GM04504 (cell line): Measurements from ENCODE around the gene MCRIP2.
"Not testable (repeated sequence)": the region's sequence is repeated elsewhere in the genome, so short reads cannot be mapped to it uniquely, and the experiment has no call there.

Experiments
- DNase-seq: peaks from one replicate; pipeline ENCODE4 v3.0.0-alpha.2; 2012; ENCODE audit warnings: low read depth

Gene MCRIP2

GRCh38 chr16:641326-642188 lies at the start of gene MCRIP2:
TSS of gene MCRIP2 (plus strand) at chr16:641828. CDS start at chr16:641992, 164 bp downstream.
- DNase-seq: peak; percentile 48

GRCh38 chr16:591892-592517 lies 49.6 kb upstream of the MCRIP2 start:
- DNase-seq: no peak

- DNase-seq: no peak
Measured at GRCh38 chr16:592518-593306, 48.9 kb upstream of the MCRIP2 start.

- no peak for DNase-seq
Measured at GRCh38 chr16:593406-593805, 48.2 kb upstream of the MCRIP2 start.

GRCh38 chr16:593807-594206 lies 47.8 kb upstream of the MCRIP2 start:
- no peak for DNase-seq

GRCh38 chr16:595094-595528 lies 46.5 kb upstream of the MCRIP2 start:
- no peak for DNase-seq

GRCh38 chr16:595942-596735 lies 45.5 kb upstream of the MCRIP2 start:
- no peak for DNase-seq

GRCh38 chr16:596736-597060 lies 44.9 kb upstream of the MCRIP2 start:
- no peak for DNase-seq

- not testable (repeated sequence) for DNase-seq
Measured at GRCh38 chr16:597655-598054, 44.0 kb upstream of the MCRIP2 start.

- no peak for DNase-seq
Measured at GRCh38 chr16:598823-599739, 42.5 kb upstream of the MCRIP2 start.

- no peak for DNase-seq
Measured at GRCh38 chr16:600781-601180, 40.8 kb upstream of the MCRIP2 start.

- no peak for DNase-seq
Measured at GRCh38 chr16:603933-604332, 37.7 kb upstream of the MCRIP2 start.

GRCh38 chr16:606656-607307 lies 34.8 kb upstream of the MCRIP2 start:
- DNase-seq: no peak

- DNase-seq: no peak
Measured at GRCh38 chr16:608019-608418, 33.6 kb upstream of the MCRIP2 start.

GRCh38 chr16:609316-609715 lies 32.3 kb upstream of the MCRIP2 start:
- no peak for DNase-seq

GRCh38 chr16:609984-610383 lies 31.6 kb upstream of the MCRIP2 start:
- no peak for DNase-seq

- DNase-seq: no peak
Measured at GRCh38 chr16:610513-611381, 30.9 kb upstream of the MCRIP2 start.

GRCh38 chr16:615122-615521 lies 26.5 kb upstream of the MCRIP2 start:
- no peak for DNase-seq
